Activated CD4-positive, alpha-beta T cell treated with anti-CD3 and anti-CD28 coated beads for 1 hour (primary cell): ENCODE results near the gene MARVELD2.
"Not testable (repeated sequence)": the region's sequence is repeated elsewhere in the genome, so short reads cannot be mapped to it uniquely, and the experiment has no call there.

Experiments
- DNase-seq: peaks from one replicate; pipeline ENCODE4 v3.0.0-alpha.2; 2020

The MARVELD2 gene

DNA sequence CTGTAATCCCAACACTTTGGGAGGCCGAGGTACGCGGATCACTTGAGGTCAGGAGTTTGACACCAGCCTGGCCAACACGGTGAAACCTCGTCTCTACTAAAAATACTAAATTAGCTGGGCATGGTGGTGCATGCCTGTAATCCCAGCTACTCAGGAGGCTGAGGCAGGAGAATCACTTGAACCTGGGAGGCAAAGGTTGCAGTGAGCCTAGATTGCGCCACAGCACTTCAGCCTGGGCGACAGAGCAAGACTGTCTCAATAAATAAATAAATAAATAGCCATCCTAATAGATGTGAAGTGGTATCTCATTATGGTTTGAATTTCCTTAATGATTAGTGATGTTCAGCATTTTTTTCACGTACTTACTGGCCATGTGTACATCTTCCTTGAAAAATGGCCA lies 35.6 kb downstream of the MARVELD2 start:
- DNase-seq = not testable (repeated sequence)

DNA sequence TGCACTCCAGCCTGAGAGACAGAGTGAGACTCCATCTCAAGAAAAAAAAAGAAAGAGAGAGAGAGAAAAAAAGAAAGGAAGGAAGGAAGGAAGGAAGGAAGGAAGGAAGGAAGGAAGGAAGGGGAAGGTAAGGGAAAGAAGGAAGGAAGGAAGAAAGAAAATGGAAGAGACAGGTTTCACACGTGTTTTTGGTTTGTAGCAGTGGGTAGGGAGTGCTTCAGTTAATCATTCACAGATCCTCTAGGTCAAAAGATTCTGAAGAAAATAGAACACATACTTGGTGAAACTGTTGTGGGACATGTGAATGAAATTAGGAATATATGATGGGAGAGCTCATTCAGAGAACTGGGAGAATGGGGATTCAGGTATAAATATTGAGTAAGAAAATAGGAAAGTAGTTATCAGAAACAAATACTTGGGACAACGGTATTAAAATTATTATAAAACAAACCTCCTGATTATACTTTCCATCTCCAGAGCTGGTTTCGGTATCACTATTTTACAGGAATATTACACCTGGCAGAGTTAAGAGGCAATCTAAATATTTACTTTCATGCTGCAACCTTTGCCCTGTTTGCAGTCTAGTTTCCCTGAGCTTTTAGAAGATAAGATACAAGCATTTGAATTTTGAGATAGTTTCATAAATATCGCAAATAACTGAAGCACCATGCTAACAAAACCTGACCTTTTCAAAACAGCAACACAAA lies 37.2 kb downstream of the MARVELD2 start:
- no peak for DNase-seq

DNA sequence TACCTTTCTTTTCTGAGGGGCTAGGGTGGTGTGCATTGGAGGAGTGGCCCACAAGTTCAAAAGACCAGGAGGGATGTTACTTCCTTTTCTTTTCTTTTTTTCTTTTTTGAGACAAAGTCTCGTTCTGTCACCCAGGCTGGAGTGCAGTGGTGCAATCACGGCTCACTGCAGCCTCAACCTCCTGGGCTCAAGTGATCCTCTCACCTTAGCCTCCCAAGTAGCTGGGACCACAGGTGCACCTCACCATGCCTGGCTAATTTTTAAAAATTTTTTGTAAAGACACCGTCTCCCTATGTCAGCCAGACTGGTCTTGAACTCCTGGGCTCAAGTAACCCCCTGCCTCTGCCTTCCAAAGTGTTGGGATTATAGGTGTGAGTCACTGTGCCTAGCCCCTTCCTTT lies 38.6 kb downstream of the MARVELD2 start:
- not testable (repeated sequence) for DNase-seq

DNA sequence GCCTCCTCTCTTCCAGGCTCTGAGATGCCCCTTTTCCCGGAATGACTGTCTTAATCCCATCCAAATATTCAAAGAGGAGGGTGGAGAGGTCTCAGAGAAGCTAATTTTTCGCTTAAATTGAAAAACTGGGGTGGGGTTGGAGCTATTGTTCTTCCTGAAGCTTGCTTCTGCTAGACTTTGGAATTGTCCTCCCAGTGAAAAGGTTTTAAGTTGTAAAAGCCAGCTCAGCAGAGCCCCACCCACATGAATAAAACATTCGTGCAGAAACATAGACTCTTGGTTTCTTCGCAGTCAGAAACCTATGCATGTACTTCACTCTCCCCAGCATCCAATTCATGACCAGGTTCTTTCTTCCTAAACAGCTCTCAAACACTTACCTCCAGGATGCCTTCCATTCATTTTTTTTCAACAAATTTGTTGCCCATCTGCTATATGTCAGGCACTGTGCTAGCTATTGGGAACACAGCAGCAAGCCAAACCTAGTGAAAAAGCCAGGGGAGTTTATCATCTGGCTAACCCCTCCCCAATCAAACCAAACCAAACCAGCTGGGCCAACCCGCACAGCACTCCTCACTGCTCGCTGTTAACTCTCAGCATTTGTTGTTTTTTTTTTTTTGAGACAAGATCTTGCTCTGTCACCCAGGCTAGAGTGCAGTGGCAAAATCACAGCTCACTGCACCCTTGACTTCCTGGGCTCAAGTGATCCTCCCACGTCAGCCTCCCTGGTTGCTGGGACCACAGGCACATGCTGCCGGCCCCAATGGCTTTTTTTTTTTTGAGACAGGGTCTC lies 39.7 kb downstream of the MARVELD2 start:
- DNase-seq = no peak

DNA sequence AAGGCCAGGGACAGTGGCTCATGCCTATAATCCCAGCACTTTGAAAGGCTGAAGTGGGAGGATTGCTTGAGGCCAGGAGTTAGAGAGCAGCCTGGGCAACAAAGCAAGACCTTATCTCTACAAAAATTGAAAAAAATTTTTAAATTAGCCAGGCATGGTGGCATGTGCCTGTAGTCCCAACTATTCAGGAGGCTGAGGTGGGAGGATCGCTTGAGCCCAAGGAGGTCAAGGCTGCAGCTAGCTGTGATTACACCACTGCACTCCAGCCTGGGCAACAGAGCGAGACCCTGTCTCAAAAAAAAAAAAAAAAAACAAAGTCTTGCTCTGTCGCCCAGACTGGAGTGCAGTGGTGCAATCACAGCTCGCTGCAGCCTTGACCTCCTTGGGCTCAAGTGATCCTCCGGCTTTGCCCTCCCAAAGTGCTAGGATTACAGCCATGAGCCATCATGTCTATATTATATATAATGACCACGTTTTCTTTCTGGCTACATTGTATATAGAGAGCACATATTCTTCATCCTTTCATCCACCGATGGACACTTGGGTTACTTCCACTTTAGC lies 40.6 kb downstream of the MARVELD2 start:
- not testable (repeated sequence) for DNase-seq

DNA sequence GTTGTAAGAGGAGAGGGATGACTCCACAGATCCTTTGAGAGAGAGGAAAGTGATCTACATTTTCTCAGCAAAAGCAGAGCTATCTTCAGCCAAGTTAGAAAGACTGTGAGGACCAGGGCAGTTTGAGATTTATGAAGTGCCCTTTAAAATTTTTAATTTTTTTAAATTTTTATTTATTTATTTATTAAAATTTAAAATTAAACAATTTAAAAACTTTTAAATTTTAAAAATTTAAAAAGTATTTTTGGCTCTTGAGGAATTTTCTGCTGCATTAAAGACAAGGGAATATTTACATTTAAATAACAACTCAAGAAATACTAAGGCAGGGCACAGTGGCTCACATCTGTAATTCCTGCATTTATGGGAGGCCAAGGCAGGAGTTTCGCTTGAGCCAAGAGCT lies 47.3 kb downstream of the MARVELD2 start:
- no peak for DNase-seq

DNA sequence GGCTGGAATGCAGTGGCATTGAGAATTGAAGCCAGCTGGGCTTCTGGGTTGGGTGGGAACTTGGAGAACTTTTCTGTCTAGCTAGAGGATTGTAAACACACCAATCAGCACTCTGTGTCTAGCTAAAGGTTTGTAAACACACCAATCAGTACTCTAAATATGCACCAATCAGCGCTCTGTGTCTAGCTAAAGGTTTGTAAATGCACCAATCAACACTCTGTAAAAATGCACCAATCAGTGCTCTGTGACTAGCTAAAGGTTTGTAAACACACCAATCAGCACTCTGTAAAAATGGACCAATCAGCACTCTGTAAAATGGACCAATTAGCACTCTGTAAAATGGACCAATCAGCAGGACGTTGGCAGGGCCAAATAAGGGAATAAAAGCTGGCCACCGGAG lies 51.5 kb downstream of the MARVELD2 start:
- not testable (repeated sequence) for DNase-seq

- DNase-seq = no peak
Measured at GRCh38 chr5:69467442-69468225, 52.7 kb downstream of the MARVELD2 start.

DNA sequence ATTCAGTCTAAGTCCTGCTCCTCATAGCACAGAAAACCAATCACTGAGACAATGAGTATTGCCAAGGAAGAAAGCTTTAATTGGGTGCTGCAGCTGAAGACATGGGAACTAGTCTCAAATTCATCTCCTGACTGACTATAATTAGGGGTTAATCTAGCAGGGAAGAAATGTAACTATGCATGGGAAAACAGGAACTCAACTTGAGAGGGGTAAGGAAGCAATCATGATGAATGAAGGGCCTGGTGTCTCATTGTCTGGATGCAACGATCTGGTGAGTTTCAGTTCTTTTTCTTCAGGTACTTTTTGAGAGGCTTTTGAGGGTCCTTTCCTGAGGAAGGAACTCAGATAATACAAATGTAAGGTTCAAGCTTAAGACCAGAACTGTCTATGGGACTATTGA lies 53.7 kb downstream of the MARVELD2 start:
- DNase-seq = no peak

GRCh38 chr5:69471516-69471915 lies 56.6 kb downstream of the MARVELD2 start:
- not testable (repeated sequence) for DNase-seq

GRCh38 chr5:69472535-69473143 lies 57.7 kb downstream of the MARVELD2 start:
- not testable (repeated sequence) for DNase-seq

- no peak for DNase-seq
Measured at GRCh38 chr5:69477170-69477569, 62.3 kb downstream of the MARVELD2 start.

DNA sequence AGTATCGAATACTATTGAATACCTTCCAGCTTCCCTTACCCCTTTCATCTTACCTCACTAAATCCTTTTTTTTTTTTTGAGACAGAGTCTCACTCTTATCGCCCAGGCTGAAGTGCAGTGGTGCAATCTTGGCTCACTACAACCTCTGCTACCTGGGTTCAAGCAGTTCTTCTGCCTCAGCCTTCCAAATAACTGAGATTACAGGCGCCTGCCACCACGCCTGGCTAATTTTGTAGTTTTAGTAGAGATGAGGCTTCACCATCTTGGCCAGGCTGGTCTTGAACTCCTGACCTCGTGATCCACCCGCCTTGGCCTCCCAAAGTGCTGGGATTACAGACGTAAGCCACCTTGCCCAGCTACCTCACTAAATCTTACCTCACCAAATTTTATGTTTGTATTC lies 63.4 kb downstream of the MARVELD2 start:
- DNase-seq = not testable (repeated sequence)

GRCh38 chr5:69484891-69485290 lies 70.0 kb downstream of the MARVELD2 start:
- DNase-seq = no peak

GRCh38 chr5:69485471-69485870 lies 70.6 kb downstream of the MARVELD2 start:
- DNase-seq = no peak

DNA sequence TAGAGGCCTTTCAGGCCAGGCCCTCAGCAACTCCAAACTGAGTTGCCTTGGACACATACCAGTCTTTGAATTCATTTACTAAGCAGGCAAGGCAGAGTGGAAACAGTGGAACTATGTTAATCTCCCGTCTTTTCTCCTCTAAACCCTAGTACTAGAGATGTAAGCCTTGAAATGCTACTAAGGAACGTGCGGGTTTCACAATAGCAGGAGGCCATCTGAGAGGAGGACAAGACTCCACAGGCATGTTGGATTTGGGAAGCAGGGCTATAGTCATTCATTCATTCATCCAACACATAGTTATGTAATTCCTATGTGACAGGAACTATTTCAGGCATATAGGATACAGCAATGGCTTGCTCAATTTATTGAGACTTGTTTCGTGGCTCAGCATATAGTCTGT lies 74.3 kb downstream of the MARVELD2 start:
- no peak for DNase-seq

- DNase-seq = no peak
Measured at GRCh38 chr5:69491027-69491426, 76.1 kb downstream of the MARVELD2 start.

GRCh38 chr5:69491838-69492390 lies 77.0 kb downstream of the MARVELD2 start:
- no peak for DNase-seq

- DNase-seq = no peak
Measured at GRCh38 chr5:69492391-69492922, 77.5 kb downstream of the MARVELD2 start, which contains the start of gene OCLN. TSS of gene OCLN (plus strand) at chr5:69492790. CDS start at chr5:69504245, 11,455 bp downstream.

- no peak for DNase-seq
Measured at GRCh38 chr5:69492923-69493395, 78.0 kb downstream of the MARVELD2 start.

DNA sequence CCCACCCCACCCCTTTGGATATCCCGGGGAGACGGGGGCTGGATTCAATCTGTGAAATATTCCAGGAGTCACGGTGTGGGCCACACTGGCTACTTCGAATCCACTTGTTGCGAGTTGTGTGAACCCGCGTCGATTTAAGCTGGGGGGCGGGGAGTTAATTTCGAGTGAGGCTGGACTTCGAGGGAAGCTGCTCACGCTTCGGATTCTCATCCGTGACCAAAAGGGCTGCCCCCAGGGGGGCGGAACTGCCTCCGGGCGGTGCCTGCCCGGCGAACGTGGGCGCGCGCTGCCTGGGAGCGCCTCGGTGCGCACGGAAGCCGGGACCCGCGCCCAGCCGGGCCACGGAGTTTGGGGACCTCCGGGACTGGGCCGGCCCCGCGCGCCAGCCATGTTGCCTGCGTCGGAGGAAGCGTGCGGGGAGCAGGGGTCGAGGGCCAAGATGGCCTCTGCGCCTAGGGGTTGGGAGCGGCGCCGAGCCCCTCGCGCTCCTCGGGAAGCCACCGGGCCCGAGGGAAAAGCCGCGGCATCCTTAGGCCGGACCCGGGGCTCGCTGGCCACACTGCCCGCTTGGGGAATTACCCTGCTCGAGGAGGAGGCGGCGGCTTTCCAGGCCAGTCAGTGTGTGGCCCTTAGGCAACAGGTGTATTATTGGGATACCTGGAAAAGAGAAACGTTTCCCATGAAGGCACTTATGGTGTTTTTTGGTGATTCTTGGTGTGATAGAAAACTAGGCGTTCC lies 78.6 kb downstream of the MARVELD2 start:
- DNase-seq = no peak
